Ishikawa (cell line): Measurements from ENCODE around the gene DNAJA4.

Experiments
- CEBPB ChIP-seq: IDR thresholded peaks from 2 replicates; pipeline ENCODE4 v1.6.1; 2012
- CREB1 ChIP-seq: IDR thresholded peaks from 2 replicates; pipeline ENCODE4 v1.6.1; 2012; ENCODE audit warnings: low read depth
- EGR1 ChIP-seq: IDR thresholded peaks from 2 replicates; pipeline ENCODE4 v1.6.1; 2012
- EP300 ChIP-seq: IDR thresholded peaks from 2 replicates; pipeline ENCODE4 v1.6.1; 2012; ENCODE audit warnings: borderline replicate concordance
- FOXM1 ChIP-seq: IDR thresholded peaks from 2 replicates; pipeline ENCODE4 v1.6.1; 2012; ENCODE audit warnings: low read depth, borderline replicate concordance
- MAX ChIP-seq: IDR thresholded peaks from 2 replicates; pipeline ENCODE4 v1.6.1; 2012
- NFIC ChIP-seq: IDR thresholded peaks from 2 replicates; pipeline ENCODE4 v1.6.1; 2012
- RAD21 ChIP-seq: IDR thresholded peaks from 2 replicates; pipeline ENCODE4 v1.6.1; 2012; ENCODE audit warnings: low read depth
- REST ChIP-seq: IDR thresholded peaks from 2 replicates; pipeline ENCODE4 v1.6.1; 2012; ENCODE audit warnings: low read depth, mild to moderate bottlenecking
- TAF1 ChIP-seq: IDR thresholded peaks from 2 replicates; pipeline ENCODE4 v1.6.1; 2012; ENCODE audit warnings: low read depth, mild to moderate bottlenecking
- TCF12 ChIP-seq: IDR thresholded peaks from 2 replicates; pipeline ENCODE4 v1.6.1; 2012; ENCODE audit warnings: low read depth
- TEAD4 ChIP-seq: IDR thresholded peaks from 2 replicates; pipeline ENCODE4 v1.6.1; 2012
- USF1 ChIP-seq: IDR thresholded peaks from 2 replicates; pipeline ENCODE4 v1.6.1; 2012
- YY1 ChIP-seq: IDR thresholded peaks from 2 replicates; pipeline ENCODE4 v1.6.1; 2012; ENCODE audit warnings: low read depth
- ZBTB7A ChIP-seq: IDR thresholded peaks from 2 replicates; pipeline ENCODE4 v1.6.1; 2012; ENCODE audit warnings: low read depth

DNAJA4 gene

GRCh38 chr15:78304216-78305066, 40.1 kb downstream of the DNAJA4 start:
- no peak for TF ChIP-seq EGR1

GRCh38 chr15:78306176-78306774, 41.9 kb downstream of the DNAJA4 start:
- TF ChIP-seq EGR1: no peak
- TF ChIP-seq TAF1: no peak
- no peak for TF ChIP-seq REST
- TF ChIP-seq FOXM1: no peak
- TF ChIP-seq EP300: no peak
- no peak for TF ChIP-seq YY1
- TF ChIP-seq MAX: no peak
- TF ChIP-seq ZBTB7A: no peak
- TF ChIP-seq RAD21: no peak
- TF ChIP-seq TEAD4: no peak
- no peak for TF ChIP-seq NFIC
- no peak for TF ChIP-seq TCF12
- TF ChIP-seq USF1: no peak
- TF ChIP-seq CEBPB: no peak
- TF ChIP-seq CREB1: no peak

GRCh38 chr15:78307976-78308375, 43.6 kb downstream of the DNAJA4 start:
- TF ChIP-seq CEBPB (no peak), EP300 (no peak), ZBTB7A (no peak), CREB1 (no peak), EGR1 (no peak), TEAD4 (no peak), USF1 (no peak), REST (no peak), RAD21 (no peak), FOXM1 (no peak), YY1 (no peak), TAF1 (no peak), MAX (no peak), NFIC (no peak), TCF12 (no peak)

- no peak for TF ChIP-seq CREB1
- TF ChIP-seq RAD21: peak; percentile 97
Observed at GRCh38 chr15:78308422-78309032, 44.2 kb downstream of the DNAJA4 start.

- no peak for TF ChIP-seq FOXM1
Observed at GRCh38 chr15:78311292-78311691, 46.9 kb downstream of the DNAJA4 start.

GRCh38 chr15:78312536-78312935, 48.2 kb downstream of the DNAJA4 start:
- no peak for TF ChIP-seq TCF12
- no peak for TF ChIP-seq REST
- TF ChIP-seq YY1: no peak
- TF ChIP-seq TEAD4: no peak
